ENCODE results near the gene CCNK.

CCNK gene

DNA sequence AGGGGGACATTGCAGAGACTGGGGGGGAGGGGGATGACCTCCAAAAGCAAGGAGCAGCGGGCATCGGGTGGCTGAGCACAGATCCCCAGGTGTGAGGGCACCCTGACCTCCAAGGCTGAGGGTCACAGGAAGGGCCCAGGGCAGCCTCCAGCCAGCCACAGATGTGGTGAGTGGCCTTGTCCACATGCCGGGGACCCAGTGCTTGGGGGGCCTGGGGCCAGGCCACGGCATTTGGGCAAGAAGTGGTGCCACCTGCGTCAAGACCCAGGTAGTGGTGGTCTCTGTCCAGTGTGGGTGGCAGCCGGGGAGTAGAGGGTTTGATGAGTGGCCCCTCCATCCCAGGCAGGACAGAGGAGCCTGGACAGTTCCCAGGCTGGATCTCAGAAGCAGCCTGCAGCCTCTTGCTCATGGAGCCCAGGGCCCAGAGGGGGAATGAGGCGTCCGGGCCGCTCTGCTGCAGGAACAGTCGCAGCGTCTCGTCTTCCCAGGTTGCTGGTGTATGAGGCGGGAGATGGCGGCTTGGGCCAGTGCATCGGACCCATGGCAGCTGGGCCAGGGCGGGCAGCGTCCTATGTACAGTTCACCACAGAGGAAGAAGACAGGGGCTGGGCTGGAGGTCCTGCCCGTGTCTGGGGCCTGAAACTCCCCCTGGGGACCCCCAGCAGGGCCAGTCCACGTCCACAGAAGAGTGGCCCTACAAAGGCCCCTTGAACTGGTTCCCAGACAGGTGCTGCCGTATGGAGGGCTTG is 33.5 kb downstream of the CCNK start:
- Histone ChIP-seq H3K4me2 (ENCODE audit: low read depth, low read length, poor library complexity, severe bottlenecking) (no peak overlapping the region), H3K9me3 (ENCODE audit: insufficient read depth, low read depth, low read length) (no peaks in the 10 kb centered on the region), H3F3A (ENCODE audit: low read depth) (no peaks in the 10 kb centered on the region), H3K4me3 (ENCODE audit: low read length, poor library complexity, severe bottlenecking) (no peak overlapping the region), H3K36me3 (ENCODE audit: insufficient read depth, low read length) (peaks cover 48% of the 10 kb centered on the region; the same call in 1 of the 2 replicates), H2AFZ (ENCODE audit: low read length) (no peak overlapping the region), H3K9ac (ENCODE audit: low read depth, low read length, poor library complexity, severe bottlenecking) (no peak overlapping the region), H3K79me2 (ENCODE audit: insufficient read depth, low read length) (no peaks in the 10 kb centered on the region), H3K9me2 (replicated peaks; ENCODE audit: low read depth, low read length) (no peaks in the 10 kb centered on the region), H3K27me3 (ENCODE audit: insufficient read depth, low read length, poor library complexity, severe bottlenecking) (no peaks in the 10 kb centered on the region), H3K4me1 (ENCODE audit: insufficient read depth, low read length, poor library complexity, severe bottlenecking) (no peaks in the 10 kb centered on the region), H4K20me1 (ENCODE audit: insufficient read depth, low read length, poor library complexity, severe bottlenecking) (peaks cover 10% of the 10 kb centered on the region)
- TF ChIP-seq, protein P1, sequence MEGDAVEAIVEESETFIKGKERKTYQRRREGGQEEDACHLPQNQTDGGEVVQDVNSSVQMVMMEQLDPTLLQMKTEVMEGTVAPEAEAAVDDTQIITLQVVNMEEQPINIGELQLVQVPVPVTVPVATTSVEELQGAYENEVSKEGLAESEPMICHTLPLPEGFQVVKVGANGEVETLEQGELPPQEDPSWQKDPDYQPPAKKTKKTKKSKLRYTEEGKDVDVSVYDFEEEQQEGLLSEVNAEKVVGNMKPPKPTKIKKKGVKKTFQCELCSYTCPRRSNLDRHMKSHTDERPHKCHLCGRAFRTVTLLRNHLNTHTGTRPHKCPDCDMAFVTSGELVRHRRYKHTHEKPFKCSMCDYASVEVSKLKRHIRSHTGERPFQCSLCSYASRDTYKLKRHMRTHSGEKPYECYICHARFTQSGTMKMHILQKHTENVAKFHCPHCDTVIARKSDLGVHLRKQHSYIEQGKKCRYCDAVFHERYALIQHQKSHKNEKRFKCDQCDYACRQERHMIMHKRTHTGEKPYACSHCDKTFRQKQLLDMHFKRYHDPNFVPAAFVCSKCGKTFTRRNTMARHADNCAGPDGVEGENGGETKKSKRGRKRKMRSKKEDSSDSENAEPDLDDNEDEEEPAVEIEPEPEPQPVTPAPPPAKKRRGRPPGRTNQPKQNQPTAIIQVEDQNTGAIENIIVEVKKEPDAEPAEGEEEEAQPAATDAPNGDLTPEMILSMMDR (conservative IDR thresholded peaks at IDR 0.05; ENCODE audit: low read length), result no peak
- TF ChIP-seq EZH2phosphoT487 (IDR thresholded peaks at IDR 0.05; ENCODE audit: borderline replicate concordance), result no peak

DNA sequence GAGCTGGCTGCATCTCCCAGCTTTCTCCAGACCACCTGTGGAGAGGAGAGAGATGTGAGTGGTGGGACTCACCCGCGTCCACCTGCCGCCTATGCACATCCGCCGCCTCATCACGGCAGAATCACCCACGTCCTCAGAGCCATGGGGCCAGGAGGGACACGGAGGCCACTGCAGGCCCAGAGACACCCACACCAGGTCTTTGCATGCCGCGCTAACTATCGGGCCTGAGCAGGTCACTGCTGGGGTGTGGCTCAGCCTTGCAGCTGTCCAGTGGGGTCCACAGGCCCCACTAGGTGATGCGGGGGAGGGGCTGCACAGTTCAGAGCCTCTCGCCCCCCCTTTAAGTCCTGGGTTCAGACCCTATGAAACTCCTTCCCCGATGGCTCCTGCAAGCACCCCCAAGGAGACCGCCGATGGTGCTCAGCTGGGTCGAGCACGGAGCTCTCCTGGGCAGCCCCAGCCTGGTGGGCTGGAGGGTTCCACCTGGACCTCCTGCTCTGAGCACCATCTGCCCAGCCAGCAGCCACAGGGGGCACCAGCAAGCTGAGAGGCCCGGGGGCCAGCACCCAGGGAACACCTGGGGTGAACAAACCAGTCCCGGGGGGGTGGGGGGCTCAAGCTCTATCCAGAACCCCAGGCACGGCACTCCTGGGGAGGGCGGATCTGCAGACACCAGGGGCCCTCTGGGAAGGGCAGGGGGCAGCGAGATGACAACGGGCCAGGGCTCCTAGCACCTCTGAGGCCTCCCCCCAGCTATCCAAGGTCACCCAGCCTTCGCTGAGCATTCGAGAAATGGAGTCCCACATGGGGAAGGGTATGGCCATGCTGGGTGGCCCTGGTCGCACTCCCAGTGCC is 34.3 kb downstream of the CCNK start:
- H3K36me3 ChIP-seq (ENCODE audit: insufficient read depth, low read length), result peaks cover 46% of the 10 kb centered on the region; the same call in 1 of the 2 replicates
- no peak for TF ChIP-seq EZH2phosphoT487 (IDR thresholded peaks at IDR 0.05; ENCODE audit: borderline replicate concordance)
- TF ChIP-seq, protein P1 (conservative IDR thresholded peaks at IDR 0.05; ENCODE audit: low read length), result no peak
- H3K9me2 ChIP-seq (replicated peaks; ENCODE audit: low read depth, low read length), result no peaks in the 10 kb centered on the region

DNA sequence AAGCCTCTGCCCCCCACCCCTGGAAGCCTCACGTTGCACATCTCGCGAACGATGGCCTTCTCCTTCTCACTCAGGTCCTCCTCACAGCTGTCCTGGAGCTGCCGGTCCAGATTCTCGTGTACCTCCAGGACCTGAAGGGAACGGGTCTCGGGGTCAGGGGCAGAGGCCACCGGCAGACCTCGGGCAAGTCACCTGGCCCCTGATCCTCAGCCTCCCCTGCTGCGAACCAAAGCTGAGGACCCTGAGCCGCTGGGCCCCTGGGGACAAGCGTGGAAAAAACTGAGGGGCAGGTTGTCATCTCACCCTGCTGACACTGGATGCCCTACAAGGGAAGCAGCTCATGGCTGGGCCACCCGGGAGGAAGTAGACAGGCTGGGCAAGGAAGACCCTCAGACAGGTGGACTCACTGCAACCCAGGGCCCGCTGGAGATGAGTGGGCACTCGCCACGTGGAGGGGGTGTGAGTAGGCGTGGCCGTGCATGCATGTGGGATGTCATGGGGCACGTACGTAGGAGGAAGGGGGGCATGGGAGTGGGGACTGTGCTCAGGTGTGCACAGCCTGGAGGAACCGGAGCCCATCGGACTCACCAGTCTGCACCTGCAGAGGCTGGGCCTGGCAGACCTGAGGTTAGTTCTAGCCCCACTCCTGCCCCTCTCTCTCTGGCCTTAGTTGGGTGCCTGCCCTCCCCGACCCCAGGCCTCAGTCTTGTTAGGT is 35.1 kb downstream of the CCNK start:
- Histone ChIP-seq H3K4me1 (ENCODE audit: insufficient read depth, low read length, poor library complexity, severe bottlenecking) (no peaks in the 10 kb centered on the region), H3K9ac (ENCODE audit: low read depth, low read length, poor library complexity, severe bottlenecking) (no peak overlapping the region), H3K4me2 (ENCODE audit: low read depth, low read length, poor library complexity, severe bottlenecking) (no peak overlapping the region), H4K20me1 (ENCODE audit: insufficient read depth, low read length, poor library complexity, severe bottlenecking) (peaks cover 8% of the 10 kb centered on the region), H3K9me2 (replicated peaks; ENCODE audit: low read depth, low read length) (no peaks in the 10 kb centered on the region), H2AFZ (ENCODE audit: low read length) (no peak overlapping the region), H3K79me2 (ENCODE audit: insufficient read depth, low read length) (no peaks in the 10 kb centered on the region), H3K9me3 (ENCODE audit: insufficient read depth, low read depth, low read length) (no peaks in the 10 kb centered on the region), H3F3A (ENCODE audit: low read depth) (no peaks in the 10 kb centered on the region), H3K36me3 (ENCODE audit: insufficient read depth, low read length) (peaks cover 38% of the 10 kb centered on the region; the same call in 1 of the 2 replicates), H3K4me3 (ENCODE audit: low read length, poor library complexity, severe bottlenecking) (no peak overlapping the region), H3K27me3 (ENCODE audit: insufficient read depth, low read length, poor library complexity, severe bottlenecking) (no peaks in the 10 kb centered on the region)
- TF ChIP-seq EZH2phosphoT487 (IDR thresholded peaks at IDR 0.05; ENCODE audit: borderline replicate concordance), result no peak
- TF ChIP-seq, protein P1 (conservative IDR thresholded peaks at IDR 0.05; ENCODE audit: low read length), result no peak

More for the DNA sequence above, 34.3 kb downstream of the CCNK start:
- H3K27me3 ChIP-seq (ENCODE audit: insufficient read depth, low read length, poor library complexity, severe bottlenecking), result no peaks in the 10 kb centered on the region
- H3K9me3 ChIP-seq (ENCODE audit: insufficient read depth, low read depth, low read length), result no peaks in the 10 kb centered on the region
- H3K9ac ChIP-seq (ENCODE audit: low read depth, low read length, poor library complexity, severe bottlenecking), result no peak overlapping the region
- H3K79me2 ChIP-seq (ENCODE audit: insufficient read depth, low read length), result no peaks in the 10 kb centered on the region
- peaks cover 8% of the 10 kb centered on the region for H4K20me1 ChIP-seq (ENCODE audit: insufficient read depth, low read length, poor library complexity, severe bottlenecking)
- no peak overlapping the region for H3K4me2 ChIP-seq (ENCODE audit: low read depth, low read length, poor library complexity, severe bottlenecking)
- H3K4me3 ChIP-seq (ENCODE audit: low read length, poor library complexity, severe bottlenecking), result no peak overlapping the region
- no peaks in the 10 kb centered on the region for H3K4me1 ChIP-seq (ENCODE audit: insufficient read depth, low read length, poor library complexity, severe bottlenecking)
- H3F3A ChIP-seq (ENCODE audit: low read depth), result no peaks in the 10 kb centered on the region
- no peak overlapping the region for H2AFZ ChIP-seq (ENCODE audit: low read length)

All from Loucy (cell line).